Measurements from ENCODE around the gene APOBR. TPM values are rescaled to one million over a fixed set of nuclear protein-coding genes. Genes with fewer than 3 reads are reported as not detected.
"Not testable (repeated sequence)": the region's sequence is repeated elsewhere in the genome, so short reads cannot be mapped to it uniquely, and the experiment has no call there.

Gene APOBR
- total RNA-seq, 4 donors from 2014 or later: 0.07 to 0.49 (median 0.28) TPM

DNA sequence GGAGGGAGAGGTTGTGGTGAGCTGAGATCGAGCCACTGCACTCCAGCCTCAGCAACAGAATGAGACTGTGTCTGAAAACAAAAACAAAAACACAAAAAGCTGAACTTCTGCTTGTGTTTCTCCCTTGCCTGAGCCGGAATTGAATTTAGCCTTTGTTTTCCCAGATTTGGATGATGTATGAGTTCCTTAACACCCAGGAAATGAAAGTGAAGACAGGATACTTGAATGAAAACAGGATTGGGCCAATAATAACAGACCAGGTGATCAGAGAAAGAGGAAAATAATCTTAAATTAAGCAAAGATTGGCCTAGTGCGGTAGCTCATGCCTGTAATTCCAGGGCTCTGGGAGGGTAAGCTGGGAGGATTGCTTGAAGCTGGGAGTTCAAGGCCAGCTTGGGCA is 45.9 kb downstream of the APOBR start:
- H3K36me3 ChIP-seq: no peaks in the 10 kb centered on the region
- DNase-seq: no peak
- H3K27me3 ChIP-seq: no peaks in the 10 kb centered on the region
- TF ChIP-seq, protein P1, sequence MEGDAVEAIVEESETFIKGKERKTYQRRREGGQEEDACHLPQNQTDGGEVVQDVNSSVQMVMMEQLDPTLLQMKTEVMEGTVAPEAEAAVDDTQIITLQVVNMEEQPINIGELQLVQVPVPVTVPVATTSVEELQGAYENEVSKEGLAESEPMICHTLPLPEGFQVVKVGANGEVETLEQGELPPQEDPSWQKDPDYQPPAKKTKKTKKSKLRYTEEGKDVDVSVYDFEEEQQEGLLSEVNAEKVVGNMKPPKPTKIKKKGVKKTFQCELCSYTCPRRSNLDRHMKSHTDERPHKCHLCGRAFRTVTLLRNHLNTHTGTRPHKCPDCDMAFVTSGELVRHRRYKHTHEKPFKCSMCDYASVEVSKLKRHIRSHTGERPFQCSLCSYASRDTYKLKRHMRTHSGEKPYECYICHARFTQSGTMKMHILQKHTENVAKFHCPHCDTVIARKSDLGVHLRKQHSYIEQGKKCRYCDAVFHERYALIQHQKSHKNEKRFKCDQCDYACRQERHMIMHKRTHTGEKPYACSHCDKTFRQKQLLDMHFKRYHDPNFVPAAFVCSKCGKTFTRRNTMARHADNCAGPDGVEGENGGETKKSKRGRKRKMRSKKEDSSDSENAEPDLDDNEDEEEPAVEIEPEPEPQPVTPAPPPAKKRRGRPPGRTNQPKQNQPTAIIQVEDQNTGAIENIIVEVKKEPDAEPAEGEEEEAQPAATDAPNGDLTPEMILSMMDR (IDR thresholded peaks at IDR 0.05): no peak
- no peak for TF ChIP-seq POLR2A (IDR thresholded peaks at IDR 0.05)
- H3K4me3 ChIP-seq: no peak overlapping the region
- intact Hi-C loops (cut with DNase I; ENCODE audit: low total_unique reads): no loop called here
- H3K9me3 ChIP-seq: no peaks in the 10 kb centered on the region
- H3K4me1 ChIP-seq: no peaks in the 10 kb centered on the region
- H3K27ac ChIP-seq: peak overlapping the region; percentile 98

DNA sequence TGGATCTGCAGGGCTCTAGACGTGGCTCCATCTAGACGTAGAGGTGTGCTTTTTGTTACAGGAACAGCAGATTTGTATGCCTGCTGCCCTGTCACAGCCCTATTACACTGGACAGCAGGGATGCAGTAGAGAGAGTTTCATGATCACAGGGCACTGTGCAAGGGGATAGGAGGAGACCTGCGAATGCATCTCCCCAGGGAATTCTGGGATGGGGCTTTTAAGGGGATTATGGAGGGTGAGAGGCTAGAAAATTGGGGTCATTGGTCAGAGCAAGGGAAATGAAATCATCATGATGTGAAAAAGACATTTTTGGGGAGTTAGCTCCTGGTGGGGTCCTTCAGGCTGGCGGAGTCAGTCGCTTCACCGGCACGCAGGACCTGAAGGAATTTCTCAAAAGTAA is 48.2 kb downstream of the APOBR start:
- Histone ChIP-seq H3K9me3 (no peaks in the 10 kb centered on the region), H3K36me3 (no peaks in the 10 kb centered on the region), H3K27me3 (no peaks in the 10 kb centered on the region), H3K27ac (no peak overlapping the region), H3K4me3 (no peak overlapping the region), H3K4me1 (no peaks in the 10 kb centered on the region)
- intact Hi-C loops (cut with DNase I; ENCODE audit: low total_unique reads): no loop called here
- no peak for TF ChIP-seq POLR2A (IDR thresholded peaks at IDR 0.05)
- TF ChIP-seq, protein P1 (IDR thresholded peaks at IDR 0.05): no peak
- no peak for DNase-seq

- Histone ChIP-seq H3K4me3 (no peak overlapping the region), H3K27ac (no peak overlapping the region), H3K36me3 (no peaks in the 10 kb centered on the region), H3K4me1 (no peaks in the 10 kb centered on the region), H3K27me3 (no peaks in the 10 kb centered on the region), H3K9me3 (no peaks in the 10 kb centered on the region)
- intact Hi-C loops (cut with DNase I; ENCODE audit: low total_unique reads): no loop called here
- no peak for DNase-seq
- TF ChIP-seq, protein P1 (IDR thresholded peaks at IDR 0.05): no peak
- no peak for TF ChIP-seq POLR2A (IDR thresholded peaks at IDR 0.05)
Measured at GRCh38 chr16:28543072-28543471, 48.6 kb downstream of the APOBR start.

DNA sequence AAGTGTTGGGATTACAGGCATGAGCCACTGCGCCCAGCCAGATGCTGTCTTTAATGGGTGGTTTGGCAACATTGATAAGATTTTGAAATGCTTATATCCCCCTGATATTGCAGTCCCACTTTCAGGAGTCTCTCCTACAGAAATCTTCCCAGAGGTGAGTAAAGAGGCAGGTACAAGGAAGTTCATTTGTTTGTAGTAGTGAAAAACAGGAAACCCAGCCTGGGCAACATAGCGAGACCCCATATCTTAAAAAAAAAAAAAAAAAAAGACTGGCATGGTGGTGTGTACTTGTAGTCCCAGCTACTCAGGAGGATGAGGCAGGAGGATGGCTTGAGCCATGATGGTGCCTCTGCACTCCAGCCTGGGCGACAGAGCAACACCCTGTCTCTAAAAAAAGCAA is 50.6 kb downstream of the APOBR start:
- intact Hi-C loops (cut with DNase I; ENCODE audit: low total_unique reads): no loop called here
- Histone ChIP-seq H3K27me3 (no peaks in the 10 kb centered on the region), H3K4me3 (no peak overlapping the region)

DNA sequence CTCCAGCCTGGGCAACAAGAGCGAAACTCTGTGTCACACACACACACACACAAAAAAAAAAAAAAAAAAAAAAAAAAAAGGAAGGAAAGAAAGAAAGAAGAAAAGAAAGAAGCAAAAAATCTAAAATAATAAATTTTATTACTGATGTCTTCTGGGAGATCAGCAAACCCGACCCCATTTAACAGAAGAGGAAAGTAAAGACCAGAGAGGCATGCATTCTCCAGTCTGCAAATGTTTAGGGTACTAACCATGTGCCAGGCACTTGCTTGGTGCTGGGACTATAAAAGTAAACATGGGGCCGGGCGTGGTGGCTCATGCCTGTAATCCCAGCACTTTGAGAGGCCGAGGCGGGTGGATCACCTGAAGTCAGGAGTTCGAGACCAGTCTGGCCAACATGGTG is 51.5 kb downstream of the APOBR start:
- intact Hi-C loops (cut with DNase I; ENCODE audit: low total_unique reads); H3K36me3 ChIP-seq; H3K4me3 ChIP-seq; DNase-seq; H3K27ac ChIP-seq; H3K4me1 ChIP-seq; H3K27me3 ChIP-seq; H3K9me3 ChIP-seq: not testable (repeated sequence)

More for the DNA sequence above, 50.6 kb downstream of the APOBR start:
- H3K36me3 ChIP-seq: no peaks in the 10 kb centered on the region
- no peaks in the 10 kb centered on the region for H3K4me1 ChIP-seq
- no peak overlapping the region for H3K27ac ChIP-seq
- TF ChIP-seq, protein P1 (IDR thresholded peaks at IDR 0.05): no peak
- no peak for TF ChIP-seq POLR2A (IDR thresholded peaks at IDR 0.05)
- no peak for DNase-seq
- H3K9me3 ChIP-seq: no peaks in the 10 kb centered on the region

DNA sequence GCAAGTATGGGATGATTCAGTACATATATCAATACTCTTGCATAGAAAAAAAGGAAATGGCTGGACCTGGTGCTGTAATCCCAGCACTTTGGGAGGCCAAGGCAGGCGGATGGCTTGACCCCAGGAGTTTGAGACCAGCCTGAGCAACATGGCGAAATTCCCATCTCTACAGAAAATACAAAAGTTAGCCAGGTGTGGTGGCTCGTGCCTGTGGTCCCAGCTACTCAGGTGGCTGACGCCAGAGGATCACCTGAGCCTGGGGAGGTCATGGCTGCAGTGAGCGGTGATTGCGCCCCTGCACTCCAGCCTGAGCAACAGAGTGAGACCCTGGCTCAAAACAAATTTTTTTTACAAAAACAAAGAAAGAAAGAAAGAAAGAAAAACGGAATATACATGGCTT is 52.2 kb downstream of the APOBR start:
- DNase-seq: no peak
- Histone ChIP-seq H3K27ac (no peak overlapping the region), H3K36me3 (no peaks in the 10 kb centered on the region), H3K4me1 (no peaks in the 10 kb centered on the region), H3K9me3 (no peaks in the 10 kb centered on the region), H3K4me3 (no peak overlapping the region), H3K27me3 (no peaks in the 10 kb centered on the region)
- intact Hi-C loops (cut with DNase I; ENCODE audit: low total_unique reads): no loop called here
- TF ChIP-seq, protein P1 (IDR thresholded peaks at IDR 0.05): no peak
- no peak for TF ChIP-seq POLR2A (IDR thresholded peaks at IDR 0.05)
